HG02852 (cell line): ENCODE data around the gene PPP1R13B.

Source experiments
- ATAC-seq: cut with Tn5 transposase; IDR thresholded peaks from one replicate; pipeline ENCODE4 v1.9.1; 2021; ENCODE audit warnings: mild to moderate bottlenecking, moderate library complexity; ENCODE audit not compliant: unreplicated experiment

PPP1R13B gene

GRCh38 chr14:103732868-103733620 lies 114.3 kb downstream of the PPP1R13B start:
- no peak for ATAC-seq

GRCh38 chr14:103731916-103732867 lies 115.2 kb downstream of the PPP1R13B start:
- ATAC-seq: no peak

GRCh38 chr14:103731481-103731880 lies 115.9 kb downstream of the PPP1R13B start:
- ATAC-seq: no peak

GRCh38 chr14:103730490-103731035 lies 116.8 kb downstream of the PPP1R13B start:
- ATAC-seq: no peak

- no peak for ATAC-seq
Observed at GRCh38 chr14:103729496-103730448, 117.6 kb downstream of the PPP1R13B start.

- ATAC-seq: no peak
Observed at GRCh38 chr14:103728721-103729120, 118.7 kb downstream of the PPP1R13B start.

GRCh38 chr14:103728141-103728540 lies 119.2 kb downstream of the PPP1R13B start:
- ATAC-seq: no peak

- no peak for ATAC-seq
Observed at GRCh38 chr14:103727313-103727980, 119.9 kb downstream of the PPP1R13B start.

- ATAC-seq: no peak
Observed at GRCh38 chr14:103726474-103726873, 120.9 kb downstream of the PPP1R13B start.

GRCh38 chr14:103725739-103726395 lies 121.5 kb downstream of the PPP1R13B start:
- ATAC-seq: no peak

- no peak for ATAC-seq
Observed at GRCh38 chr14:103725001-103725682, 122.2 kb downstream of the PPP1R13B start.

GRCh38 chr14:103724116-103724515 lies 123.3 kb downstream of the PPP1R13B start:
- no peak for ATAC-seq

GRCh38 chr14:103723748-103724081 lies 123.7 kb downstream of the PPP1R13B start:
- ATAC-seq: no peak

- ATAC-seq: no peak
Observed at GRCh38 chr14:103721334-103722120, 125.8 kb downstream of the PPP1R13B start.

- no peak for ATAC-seq
Observed at GRCh38 chr14:103719751-103720150, 127.6 kb downstream of the PPP1R13B start.

GRCh38 chr14:103718572-103718971 lies 128.8 kb downstream of the PPP1R13B start:
- no peak for ATAC-seq

- ATAC-seq: no peak
Observed at GRCh38 chr14:103716899-103717411, 130.4 kb downstream of the PPP1R13B start.
